Endothelial cell of hepatic sinusoid (primary cell): ENCODE measurements around the gene DHCR24.

Source experiments
- in situ Hi-C: cut with HindIII; loops from 2 replicates; pipeline ENCODE4 v1.10.0; 2017; ENCODE audit warnings: low sequenced_read_pairs

DHCR24 gene

DNA sequence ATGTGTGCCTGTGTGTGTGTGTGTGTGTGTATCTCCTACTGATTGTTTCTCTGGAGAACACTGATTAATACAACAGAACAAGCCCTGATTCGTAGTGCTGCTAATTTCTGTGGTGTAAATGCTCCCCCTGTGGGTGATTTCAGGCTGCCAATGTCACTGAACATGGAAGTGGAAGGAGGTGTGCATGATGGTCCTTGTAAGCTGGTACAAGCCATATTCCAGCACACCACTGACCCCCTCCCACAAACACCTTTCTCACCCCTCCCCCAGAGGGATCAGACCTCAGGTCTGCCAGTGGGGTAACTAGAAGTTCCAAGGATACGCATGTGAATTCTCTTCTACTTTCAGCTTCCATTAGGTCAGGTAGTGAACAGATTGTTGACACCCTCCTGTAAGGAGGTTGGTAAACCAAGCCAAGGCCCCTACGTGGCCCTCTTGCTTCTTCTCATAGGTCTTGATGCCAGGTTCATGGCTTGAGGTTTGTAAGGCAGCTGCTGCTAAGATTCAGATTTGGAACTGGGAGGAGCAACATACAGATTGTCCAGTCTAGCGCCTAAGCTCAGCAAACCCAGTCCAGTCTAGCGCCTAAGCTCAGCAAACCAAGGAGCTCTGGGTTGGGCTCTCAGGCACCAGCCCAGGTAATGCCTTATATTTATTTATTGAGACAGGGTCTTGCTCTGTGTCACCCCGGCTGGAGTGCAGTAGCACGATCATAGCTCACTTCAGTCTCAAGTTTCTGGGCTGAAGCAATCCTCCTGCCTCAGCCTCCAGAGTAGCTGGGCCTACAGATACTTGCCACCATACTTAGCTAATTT lies 38.7 kb downstream of the DHCR24 start:
- in situ Hi-C loops = no loop called here

GRCh38 chr1:54846716-54847284 lies 40.2 kb downstream of the DHCR24 start:
- in situ Hi-C loops = no loop called here

DNA sequence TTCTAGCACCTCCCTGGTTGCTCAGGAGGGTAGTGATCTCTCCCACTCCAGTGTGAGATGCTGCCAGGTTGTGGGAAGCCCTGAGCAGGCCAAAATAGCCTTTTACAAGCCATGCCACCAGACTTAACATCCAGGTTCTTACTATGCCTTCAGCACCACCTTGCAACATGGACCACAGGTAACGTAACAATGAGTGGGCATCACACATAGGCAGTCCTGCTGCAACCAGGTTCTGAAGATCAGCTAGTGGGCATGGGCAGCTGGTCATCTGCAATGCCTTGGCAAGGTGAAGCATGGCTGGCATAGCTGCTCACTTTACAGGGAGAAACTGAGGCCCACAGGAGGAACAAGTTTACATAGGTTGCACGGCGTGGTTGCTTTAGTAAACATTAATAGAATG lies 40.7 kb downstream of the DHCR24 start:
- in situ Hi-C loops = no loop called here

DNA sequence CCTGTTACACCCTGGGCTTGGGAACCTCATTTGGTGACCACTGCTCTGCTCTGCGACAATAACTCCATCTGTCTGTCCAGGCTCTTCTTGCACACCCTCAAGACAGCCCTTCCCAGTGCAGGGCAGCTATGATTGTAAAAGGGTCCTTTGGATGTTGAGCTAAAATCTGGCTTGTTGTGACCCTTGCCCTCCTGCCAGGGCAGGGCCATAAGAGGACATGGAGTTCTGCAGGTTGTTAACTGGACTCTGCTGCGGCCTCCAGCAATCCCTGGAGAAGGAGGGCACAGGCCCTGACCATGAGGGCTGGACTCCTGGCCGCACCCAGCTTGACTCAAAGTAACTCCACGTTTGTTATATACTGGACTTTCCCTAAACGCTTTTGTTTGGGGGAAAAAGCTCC lies 41.2 kb downstream of the DHCR24 start:
- in situ Hi-C loops = no loop called here

GRCh38 chr1:54844564-54844963 lies 42.4 kb downstream of the DHCR24 start:
- in situ Hi-C loops = no loop called here

DNA sequence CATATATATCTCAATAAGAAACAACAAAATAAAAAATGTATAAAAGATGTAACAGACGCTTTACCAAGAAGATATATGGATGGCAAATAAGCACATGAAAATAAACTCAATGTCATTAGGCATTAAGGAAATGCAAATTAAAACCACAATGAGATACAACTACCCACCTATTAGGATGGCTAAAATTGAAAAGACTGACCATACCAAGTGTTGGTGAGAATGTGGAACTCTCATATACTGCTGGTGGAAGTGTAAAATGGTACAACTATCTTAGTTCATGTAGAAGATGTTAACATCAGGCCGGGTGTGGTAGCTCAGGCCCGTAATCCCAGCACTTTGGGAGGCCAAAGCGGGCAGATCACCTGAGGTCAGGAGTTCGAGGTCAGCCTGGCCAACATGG lies 43.5 kb downstream of the DHCR24 start:
- in situ Hi-C loops = no loop called here

- in situ Hi-C loops = no loop called here
Observed at GRCh38 chr1:54842963-54843362, 44.0 kb downstream of the DHCR24 start.

DNA sequence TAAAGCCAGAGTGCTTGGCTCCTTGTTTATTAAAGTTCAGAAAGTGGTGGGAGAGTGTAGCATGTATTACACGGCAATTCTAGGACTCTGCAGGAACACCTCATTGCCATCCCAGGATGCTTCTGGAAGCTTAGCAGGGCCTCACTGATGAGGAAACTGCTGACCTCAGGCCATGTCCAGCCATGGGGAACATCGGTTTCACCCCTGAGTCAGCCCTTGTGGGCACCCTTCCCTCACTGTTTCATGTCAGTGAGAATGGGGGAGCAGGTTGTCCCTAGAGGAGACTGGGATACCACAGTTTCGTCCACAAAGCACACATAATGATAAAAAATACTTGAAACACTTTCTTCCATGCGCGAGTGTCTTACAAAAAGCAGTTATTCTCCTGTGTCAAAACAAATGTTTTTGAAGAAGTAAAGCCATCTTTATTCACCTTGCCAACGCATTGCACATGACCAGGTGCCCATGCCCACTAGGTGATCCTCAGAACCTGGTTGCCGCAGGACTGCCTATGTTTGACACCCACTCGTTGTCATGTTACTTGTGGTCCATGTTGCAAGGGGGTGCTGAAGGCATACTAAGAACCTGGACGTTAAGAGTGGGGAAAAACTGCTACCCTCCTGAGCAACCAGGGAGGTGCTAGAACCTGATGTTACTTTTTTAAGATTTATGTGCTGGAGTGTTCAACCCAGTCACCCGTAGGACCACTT lies 44.6 kb downstream of the DHCR24 start:
- in situ Hi-C loops = no loop called here

DNA sequence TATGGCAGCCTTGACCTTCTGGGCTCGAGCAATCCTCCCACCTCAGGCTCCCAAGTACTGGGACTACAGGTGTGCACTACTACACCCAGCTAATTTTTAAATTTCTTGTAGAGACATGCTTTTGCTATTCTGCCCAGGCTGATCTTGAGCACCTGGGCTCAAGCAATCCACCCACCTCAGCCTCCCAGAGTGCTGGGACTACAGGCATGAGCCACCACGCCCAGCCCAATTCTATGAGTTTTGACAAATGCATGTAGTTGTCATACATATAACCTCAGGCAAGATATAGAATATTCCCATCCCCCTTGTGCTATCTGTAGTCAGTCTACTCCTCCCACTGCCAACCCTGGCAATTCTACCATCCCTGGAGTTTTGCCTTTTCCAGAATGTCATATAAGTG lies 47.2 kb downstream of the DHCR24 start:
- in situ Hi-C loops = no loop called here

DNA sequence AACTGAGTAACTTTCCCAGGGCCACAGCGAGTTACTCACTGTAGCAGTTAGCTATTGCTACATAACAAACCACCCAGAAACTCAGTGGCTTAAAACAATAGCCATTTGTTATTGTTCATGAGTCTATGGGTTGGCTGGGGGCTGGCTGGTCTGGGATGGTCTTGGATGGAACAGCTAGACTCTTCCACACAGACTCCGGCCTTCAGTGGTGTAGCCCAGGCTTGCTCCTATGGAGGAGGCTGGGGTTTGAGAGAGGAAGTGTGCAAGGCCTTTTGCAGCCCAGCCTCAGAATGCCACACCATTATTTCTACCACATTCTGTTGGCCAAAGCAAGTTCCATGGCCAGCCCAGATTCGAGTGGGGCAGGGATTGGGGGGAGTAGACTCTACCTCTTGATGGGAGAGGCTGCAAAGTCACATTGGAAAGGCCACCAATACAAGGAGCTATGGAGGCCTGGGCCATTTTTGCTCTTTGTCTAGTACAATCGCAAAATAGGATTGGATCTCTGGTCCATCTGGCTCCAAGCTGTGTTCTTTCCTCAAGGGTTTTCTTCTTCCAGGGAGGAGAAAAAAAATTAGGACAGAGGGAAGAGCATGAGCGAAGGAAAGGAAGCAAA lies 48.3 kb downstream of the DHCR24 start:
- in situ Hi-C loops = no loop called here

GRCh38 chr1:54837002-54837853 lies 49.8 kb downstream of the DHCR24 start:
- in situ Hi-C loops = no loop called here

- in situ Hi-C loops = no loop called here
Observed at GRCh38 chr1:54836594-54836993, 50.4 kb downstream of the DHCR24 start.

DNA sequence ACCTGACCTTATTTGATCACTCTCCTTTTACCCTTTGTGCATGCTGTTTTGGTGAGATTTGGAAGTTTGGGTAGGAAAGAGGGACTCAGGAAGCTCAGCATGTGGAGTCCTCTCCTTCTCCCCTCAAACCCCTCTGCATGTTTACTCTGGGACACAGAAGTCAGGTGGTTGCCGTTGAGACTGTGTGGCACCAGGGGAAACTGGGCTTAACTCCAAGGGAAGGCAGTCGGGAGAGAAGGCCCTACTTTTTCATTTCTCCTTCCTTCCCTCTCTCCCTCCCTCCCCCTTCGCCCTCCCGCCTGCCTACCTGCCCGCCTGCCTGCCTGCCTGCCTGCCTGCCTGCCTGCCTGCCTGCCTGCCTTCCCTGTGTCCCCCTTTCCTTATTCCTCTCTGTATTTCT lies 51.0 kb downstream of the DHCR24 start:
- in situ Hi-C loops = no loop called here

DNA sequence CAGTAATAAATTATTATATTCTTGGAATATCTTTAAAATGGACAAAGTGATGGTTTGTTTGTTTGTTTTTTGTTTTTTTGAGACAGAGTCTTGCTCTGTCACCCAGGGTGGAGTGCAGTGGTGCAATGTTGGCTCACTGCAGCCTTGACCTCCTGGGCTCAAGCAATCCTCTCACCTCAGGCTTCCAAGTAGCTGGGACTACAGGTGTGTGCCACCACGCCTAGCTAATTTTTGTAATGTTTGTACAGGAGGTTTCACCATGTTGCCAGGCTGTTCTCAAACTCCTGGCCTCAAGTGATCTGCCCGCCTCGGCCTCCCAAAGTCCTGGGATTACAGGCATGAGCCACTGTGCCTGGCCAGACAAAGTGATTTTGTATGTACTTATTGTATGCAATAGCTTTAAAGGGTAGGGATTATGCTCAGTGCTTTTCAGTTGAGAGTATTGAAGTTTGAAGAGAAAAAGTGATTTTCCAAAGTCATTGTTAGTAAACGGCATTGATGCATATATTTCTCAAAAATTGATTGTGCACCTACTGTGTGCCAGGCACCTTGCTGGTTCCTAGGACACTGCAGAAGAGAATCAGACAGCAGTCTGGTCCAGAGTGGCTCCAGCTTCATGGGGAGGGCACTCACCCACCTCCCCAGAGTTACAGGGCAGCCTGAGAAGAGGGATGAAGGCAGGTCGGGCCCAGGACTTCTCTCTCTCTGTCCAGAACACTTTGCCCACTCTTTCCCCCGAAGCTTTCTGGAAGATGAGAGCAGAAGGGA lies 51.7 kb downstream of the DHCR24 start:
- in situ Hi-C loops = no loop called here

- in situ Hi-C loops = no loop called here
Observed at GRCh38 chr1:54834007-54834541, 52.9 kb downstream of the DHCR24 start.

- in situ Hi-C loops = no loop called here
Observed at GRCh38 chr1:54833121-54833520, 53.9 kb downstream of the DHCR24 start.

- in situ Hi-C loops = no loop called here
Observed at GRCh38 chr1:54826226-54826816, 60.7 kb downstream of the DHCR24 start.

- in situ Hi-C loops = no loop called here
Observed at GRCh38 chr1:54825696-54826095, 61.3 kb downstream of the DHCR24 start.

GRCh38 chr1:54823670-54824069 lies 63.3 kb downstream of the DHCR24 start:
- in situ Hi-C loops = no loop called here
